Adrenal gland (tissue), 12 donors: ENCODE results near the gene SBK1. TPM values are rescaled to one million over a fixed set of nuclear protein-coding genes. Genes with fewer than 3 reads are reported as not detected.

Experiments
- DNase-seq, 7 donors: peaks; one replicate each; pipeline ENCODE4 v3.0.0-alpha.2; 2019 to 2020
- H3K27ac ChIP-seq, 5 donors: fragments of 200-600 bp; sonication (generic) in 4 of 5; 1 replicate in 3 of 5; 2 replicates in 2 of 5; pipeline versions ENCODE4 v1.5.1 to v1.8.0; 2016 to 2020; ENCODE audit warnings: mild to moderate bottlenecking in 1 of 5
- H3K27me3 ChIP-seq: fragments of 200-600 bp; 2 replicates; pipeline ENCODE4 v1.8.0; 2021
- H3K36me3 ChIP-seq, 2 donors: fragments of 200-600 bp; replicated peaks in 1 of 2; 1 replicate in 1 of 2; 2 replicates in 1 of 2; pipeline versions ENCODE4 v1.5.1 to v1.8.0; 2018 to 2022
- H3K4me1 ChIP-seq, 2 donors: fragments of 200-600 bp; replicated peaks in 1 of 2; 1 replicate in 1 of 2; 2 replicates in 1 of 2; pipeline versions ENCODE4 v1.5.1 to v1.8.0; 2018 to 2021
- H3K4me3 ChIP-seq, 4 donors: fragments of 200-600 bp; sonication (generic) in 3 of 4; one replicate each; pipeline ENCODE4 v1.5.1; 2016 to 2018
- H3K9me3 ChIP-seq, 3 donors: fragments of 200-600 bp; sonication (generic) in 1 of 3; replicated peaks in 1 of 3; 1 replicate in 2 of 3; 2 replicates in 1 of 3; pipeline versions ENCODE4 v1.5.1 to v1.8.0; 2016 to 2021
- POLR2A ChIP-seq, 2 donors: fragments of 450-650 bp; IDR thresholded peaks; one replicate each; pipeline ENCODE4 v1.6.1; 2017; ENCODE audit warnings: antibody characterized with exemption in 2 of 2, mild to moderate bottlenecking in 2 of 2, moderate library complexity in 1 of 2
- WGBS, 4 donors: extraction: QIAGEN DNeasy Blood & Tissue Kit in 2 of 4; methylation state at CpG; one replicate each; pipeline versions ENCODE4 v1.1.5 to v1.1.7; 2013 to 2017; 5-methylcytosine and 5-hydroxymethylcytosine counted together
- intact Hi-C, 2 donors: fragments of 100-400 bp; cut with DNase I; formaldehyde crosslinking; loops; one replicate each; pipeline versions ENCODE4 v1.14.1 to v1.15.0; 2022 to 2023
- polyA plus RNA-seq, 3 donors: library from polyadenylated mRNA; stranded (reverse); fragments of 200-250 nt in 2 of 3; fragments of 350-450 nt in 1 of 3; fragmentation: Illumina TruSeq in 1 of 3; extraction: RNeasy Lipid Tissue Mini Kit (QIAGEN cat#74804) in 1 of 3; gene quantifications; one replicate each; pipeline ENCODE4 v1.2.3, GENCODE V29; 2013 to 2014
- total RNA-seq, 9 donors: library from RNA; depleted of rRNA in 4 of 9; stranded (reverse); fragments of >200 nt in 4 of 9; fragments of 120-200 nt in 1 of 9; fragmentation: NEBNext Ultra II Directional in 1 of 9; extraction: Animal tissue kit (Norgen Biotek cat#: 25700) in 1 of 9; gene quantifications; one replicate each; pipeline versions ENCODE4 v1.1.0 to v1.2.4, GENCODE V29; 2013 to 2023
- TF ChIP-seq, protein P1 (sequence below), 6 experiments: fragments of 450-650 bp in 4 of 6; fragments of 200-600 bp in 2 of 6; sonication (generic) in 1 of 6; IDR thresholded peaks; 1 replicate in 5 of 6; 2 replicates in 1 of 6; pipeline versions ENCODE4 v1.5.1 to v1.8.0; 2016 to 2021; ENCODE audit warnings: antibody characterized with exemption in 6 of 6, mild to moderate bottlenecking in 2 of 6, moderate library complexity in 1 of 6
- donor health status: healthy with polysubstance abuse.
- donor health status: Bipolar disorder and iron deficiency.
- donor health status: DM: yes; HTN: yes; CAD: no.
- donor health status: DM: no; HTN: no; CAD: no.
- donor health status: DM: no; HTN: no; CAD: no.
- donor health status: DM: yes; HTN: yes; CAD: no.

The SBK1 gene
- total and polyA plus RNA-seq, 12 donors = 0.57 to 6.9 (median 4.1) TPM

DNA sequence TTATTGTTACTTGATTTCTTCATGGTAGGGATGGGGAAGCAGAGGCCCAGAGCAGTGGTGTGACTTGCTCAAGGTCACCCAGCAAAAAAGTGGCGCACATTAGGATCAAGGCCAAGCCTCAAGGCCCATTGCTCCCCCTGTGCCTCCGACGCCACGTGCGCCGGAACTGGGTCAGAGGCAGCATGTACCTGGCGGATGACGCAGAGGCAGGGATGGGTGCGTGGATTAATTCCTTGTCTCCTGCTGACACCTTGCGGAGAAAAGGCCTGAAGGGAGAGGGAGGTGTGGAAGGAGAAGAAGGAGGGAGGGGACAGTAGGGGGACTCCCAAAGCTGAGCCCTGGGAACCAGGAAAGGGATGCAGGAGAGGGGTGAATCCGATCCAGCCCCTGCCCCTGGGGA, 18.5 kb downstream of the SBK1 start:
- WGBS, 4 donors = 59 to 72% (median 67%) methylated on average over 5 to 11 of the region's 11 CpGs
- TF ChIP-seq POLR2A (IDR thresholded peaks at IDR 0.05) = no peak
- TF ChIP-seq, protein P1, sequence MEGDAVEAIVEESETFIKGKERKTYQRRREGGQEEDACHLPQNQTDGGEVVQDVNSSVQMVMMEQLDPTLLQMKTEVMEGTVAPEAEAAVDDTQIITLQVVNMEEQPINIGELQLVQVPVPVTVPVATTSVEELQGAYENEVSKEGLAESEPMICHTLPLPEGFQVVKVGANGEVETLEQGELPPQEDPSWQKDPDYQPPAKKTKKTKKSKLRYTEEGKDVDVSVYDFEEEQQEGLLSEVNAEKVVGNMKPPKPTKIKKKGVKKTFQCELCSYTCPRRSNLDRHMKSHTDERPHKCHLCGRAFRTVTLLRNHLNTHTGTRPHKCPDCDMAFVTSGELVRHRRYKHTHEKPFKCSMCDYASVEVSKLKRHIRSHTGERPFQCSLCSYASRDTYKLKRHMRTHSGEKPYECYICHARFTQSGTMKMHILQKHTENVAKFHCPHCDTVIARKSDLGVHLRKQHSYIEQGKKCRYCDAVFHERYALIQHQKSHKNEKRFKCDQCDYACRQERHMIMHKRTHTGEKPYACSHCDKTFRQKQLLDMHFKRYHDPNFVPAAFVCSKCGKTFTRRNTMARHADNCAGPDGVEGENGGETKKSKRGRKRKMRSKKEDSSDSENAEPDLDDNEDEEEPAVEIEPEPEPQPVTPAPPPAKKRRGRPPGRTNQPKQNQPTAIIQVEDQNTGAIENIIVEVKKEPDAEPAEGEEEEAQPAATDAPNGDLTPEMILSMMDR (IDR thresholded peaks at IDR 0.05) = peak in 1 of 6 experiments; percentile 4
- H3K27me3 ChIP-seq = no peaks in the 10 kb centered on the region
- DNase-seq = peak in 1 of 7 donors; percentile 26
- H3K4me1 ChIP-seq = no peaks in the 10 kb centered on the region
- no peak overlapping the region for H3K27ac ChIP-seq
- intact Hi-C loops = no loop called here
- H3K36me3 ChIP-seq = no peaks in the 10 kb centered on the region
- H3K9me3 ChIP-seq = no peaks in the 10 kb centered on the region
- H3K4me3 ChIP-seq = no peak overlapping the region

DNA sequence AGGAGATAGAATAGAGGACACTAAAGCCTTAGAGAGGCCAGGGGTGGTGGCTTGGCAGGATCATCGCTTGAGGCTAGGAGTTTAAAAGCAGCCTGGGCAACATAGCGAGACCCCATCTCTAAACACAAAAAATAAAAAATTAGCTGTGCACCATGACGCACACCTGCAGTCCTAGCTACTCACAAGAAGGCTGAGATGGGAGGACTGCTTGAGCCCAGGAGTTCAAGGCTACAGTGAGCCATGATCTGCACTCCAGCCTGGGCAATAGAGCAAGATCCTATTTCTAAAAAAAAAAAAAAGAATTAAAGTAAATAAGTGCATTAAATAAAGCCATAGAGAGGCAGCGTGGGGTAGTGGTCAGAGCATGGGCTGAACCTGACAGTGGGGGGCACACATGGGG, 19.1 kb downstream of the SBK1 start:
- H3K4me3 ChIP-seq = no peak overlapping the region
- no peaks in the 10 kb centered on the region for H3K27me3 ChIP-seq
- intact Hi-C loops = no loop called here
- no peaks in the 10 kb centered on the region for H3K4me1 ChIP-seq
- no peak overlapping the region for H3K27ac ChIP-seq
- no peaks in the 10 kb centered on the region for H3K36me3 ChIP-seq
- DNase-seq = no peak
- WGBS, 4 donors = 89 to 94% (median 91%) methylated on average over 4 of the region's 4 CpGs
- no peak for TF ChIP-seq POLR2A (IDR thresholded peaks at IDR 0.05)
- TF ChIP-seq, protein P1 (IDR thresholded peaks at IDR 0.05) = no peak
- H3K9me3 ChIP-seq = no peaks in the 10 kb centered on the region

DNA sequence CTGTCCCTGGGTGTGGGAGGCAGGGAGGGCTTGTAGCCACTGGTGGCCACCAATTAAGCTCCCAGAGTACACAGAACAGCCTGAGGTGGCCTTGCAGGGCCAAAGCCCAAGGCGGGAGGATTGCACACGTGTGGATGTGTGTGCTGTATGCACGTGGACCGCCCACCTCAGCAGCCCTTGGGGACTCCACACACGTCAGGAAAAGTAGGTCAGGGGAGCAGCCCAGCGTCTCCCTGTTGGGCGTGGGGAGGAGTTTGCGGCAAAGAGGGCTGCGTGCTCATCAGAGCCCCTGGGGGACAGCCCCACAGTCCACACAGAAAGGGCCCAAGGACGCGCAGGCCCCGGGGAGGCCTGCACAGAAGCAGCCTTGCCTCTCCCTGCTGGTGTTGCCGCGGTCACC, 19.6 kb downstream of the SBK1 start:
- intact Hi-C loops = no loop called here
- Histone ChIP-seq H3K4me3 (no peak overlapping the region), H3K9me3 (no peaks in the 10 kb centered on the region), H3K27me3 (no peaks in the 10 kb centered on the region), H3K27ac (no peak overlapping the region), H3K4me1 (no peaks in the 10 kb centered on the region), H3K36me3 (no peaks in the 10 kb centered on the region)
- TF ChIP-seq, protein P1 (IDR thresholded peaks at IDR 0.05) = no peak
- no peak for TF ChIP-seq POLR2A (IDR thresholded peaks at IDR 0.05)
- DNase-seq = no peak
- WGBS, 4 donors = 69 to 83% (median 74%) methylated on average over 14 of the region's 14 CpGs

DNA sequence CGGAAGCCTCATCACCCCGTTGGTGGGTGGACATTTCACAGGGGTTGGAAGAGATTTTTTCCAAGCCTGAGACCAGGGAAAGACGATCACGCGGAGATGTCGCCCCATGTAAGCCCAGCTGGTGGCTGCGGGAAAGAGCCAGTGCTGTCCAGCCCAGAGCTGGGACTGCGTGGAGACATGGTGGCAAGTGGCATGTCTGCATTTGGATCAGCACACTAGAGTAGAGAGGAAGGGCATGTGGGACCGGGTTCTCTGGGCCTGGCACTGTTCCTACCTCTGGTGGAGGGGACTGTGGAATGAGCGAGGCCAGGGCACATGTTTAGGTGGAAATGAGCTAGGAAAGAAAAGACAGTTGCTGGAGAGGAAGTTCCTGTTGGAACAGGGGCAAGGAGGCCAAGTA, 20.0 kb downstream of the SBK1 start:
- H3K9me3 ChIP-seq = no peaks in the 10 kb centered on the region
- no peaks in the 10 kb centered on the region for H3K27me3 ChIP-seq
- H3K36me3 ChIP-seq = no peaks in the 10 kb centered on the region
- H3K4me1 ChIP-seq = no peaks in the 10 kb centered on the region
- intact Hi-C loops = no loop called here
- DNase-seq = no peak
- no peak overlapping the region for H3K27ac ChIP-seq
- TF ChIP-seq, protein P1 (IDR thresholded peaks at IDR 0.05) = no peak
- no peak for TF ChIP-seq POLR2A (IDR thresholded peaks at IDR 0.05)
- no peak overlapping the region for H3K4me3 ChIP-seq
- 83 to 88% (median 83%) methylated on average over 10 of the region's 10 CpGs for WGBS, 4 donors
